GM21528 (cell line): ENCODE results near the gene DLG2.

Experiments
- ATAC-seq: cut with Tn5 transposase; IDR thresholded peaks from one replicate; pipeline ENCODE4 v1.9.1; 2021; ENCODE audit warnings: mild to moderate bottlenecking, moderate library complexity; ENCODE audit not compliant: unreplicated experiment, low FRiP score

DLG2 gene

DNA sequence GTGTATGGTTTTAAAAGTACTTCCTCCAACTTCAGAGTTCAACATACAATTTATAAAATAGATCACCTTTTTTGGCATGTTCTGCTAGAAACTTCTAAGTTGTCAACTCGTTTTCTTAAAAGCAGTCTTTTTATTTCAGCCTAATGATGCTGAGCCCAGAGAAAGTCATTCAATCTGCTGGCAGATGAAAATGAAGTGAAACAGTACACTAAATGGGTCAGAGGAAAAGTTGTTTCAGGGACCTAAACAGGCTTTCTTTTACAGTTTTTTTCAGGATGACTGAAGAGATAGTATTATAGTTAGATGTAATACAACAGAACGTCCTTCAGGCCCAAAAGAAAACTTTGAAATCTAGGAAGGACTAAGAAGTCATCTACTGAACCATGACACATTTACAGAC lies 1498.3 kb downstream of the DLG2 start:
- ATAC-seq, result no peak

DNA sequence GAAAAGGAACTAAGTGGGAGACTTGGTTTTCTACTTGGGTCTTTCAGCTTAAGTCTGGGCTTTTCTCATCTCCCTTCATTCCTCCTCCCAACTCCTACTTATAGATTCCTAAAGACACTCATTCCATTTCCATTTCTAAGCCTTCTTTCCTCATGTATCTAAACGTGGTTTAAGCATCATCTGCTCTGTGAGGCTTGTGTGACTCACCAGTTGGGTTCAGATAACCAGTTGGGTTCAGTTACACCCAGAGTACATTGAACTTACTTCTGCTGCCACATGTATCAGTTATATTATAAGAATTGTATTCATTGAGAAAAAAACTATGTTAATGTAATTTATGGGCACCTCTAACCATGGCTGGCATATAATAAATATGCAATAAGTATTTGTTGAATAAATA lies 1509.8 kb downstream of the DLG2 start:
- ATAC-seq, result no peak

DNA sequence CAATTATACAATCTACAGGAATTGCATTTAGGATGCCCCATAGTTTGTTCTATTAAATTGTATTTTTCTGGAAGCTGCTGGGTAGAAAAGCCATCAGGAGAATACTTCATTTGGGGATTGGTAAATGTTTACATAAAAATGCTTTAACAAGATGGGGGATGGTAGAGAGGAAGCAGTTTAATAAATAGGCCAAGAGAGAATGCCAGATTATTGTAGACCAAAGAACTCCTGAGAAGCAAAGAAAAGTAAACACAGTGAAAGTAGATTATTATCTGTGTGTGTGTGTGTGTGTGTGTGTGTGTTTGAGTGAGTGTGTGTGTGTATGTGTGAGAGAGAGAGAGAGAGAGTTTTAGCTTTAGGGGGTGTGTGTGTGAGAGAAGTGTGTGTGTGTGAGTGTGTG lies 1520.6 kb downstream of the DLG2 start:
- no peak for ATAC-seq

DNA sequence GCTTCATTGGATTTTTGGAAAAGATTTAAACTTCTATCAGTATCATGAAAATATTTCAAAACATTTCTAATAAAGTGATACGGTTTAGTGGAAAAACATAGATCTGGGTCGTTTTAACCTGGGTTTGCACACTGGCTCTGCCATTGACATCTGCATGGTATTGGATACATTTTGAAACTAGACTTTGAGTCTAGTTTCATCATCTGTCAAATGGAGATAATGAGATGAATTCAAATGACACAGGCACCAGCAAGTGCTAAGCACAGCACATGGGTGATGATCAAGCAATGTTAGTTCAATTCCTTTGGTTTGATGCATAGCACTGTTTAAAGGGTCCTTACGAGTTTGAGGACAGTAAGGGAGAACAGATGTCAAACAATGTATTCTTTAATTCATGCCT lies 1522.0 kb downstream of the DLG2 start:
- ATAC-seq, result no peak

DNA sequence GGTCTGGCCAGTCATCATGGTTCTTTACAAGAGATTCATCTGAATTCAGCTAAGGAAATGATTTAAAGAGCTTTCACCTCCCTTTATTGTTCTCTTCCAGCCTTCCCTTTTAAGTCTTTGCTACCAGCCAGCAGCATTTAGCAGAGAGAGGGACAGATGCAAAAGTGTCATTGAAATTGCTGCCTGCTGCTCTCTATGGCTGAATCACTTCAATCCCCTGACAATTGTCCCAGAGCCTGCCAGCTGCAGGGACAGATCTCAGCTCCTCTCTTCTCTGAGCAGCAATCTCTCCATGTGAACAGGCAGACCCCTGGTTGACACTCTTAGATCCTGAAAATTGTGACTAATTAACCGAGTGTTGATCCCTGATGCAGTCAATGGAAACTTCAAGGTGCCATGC lies 1524.0 kb downstream of the DLG2 start:
- no peak for ATAC-seq

DNA sequence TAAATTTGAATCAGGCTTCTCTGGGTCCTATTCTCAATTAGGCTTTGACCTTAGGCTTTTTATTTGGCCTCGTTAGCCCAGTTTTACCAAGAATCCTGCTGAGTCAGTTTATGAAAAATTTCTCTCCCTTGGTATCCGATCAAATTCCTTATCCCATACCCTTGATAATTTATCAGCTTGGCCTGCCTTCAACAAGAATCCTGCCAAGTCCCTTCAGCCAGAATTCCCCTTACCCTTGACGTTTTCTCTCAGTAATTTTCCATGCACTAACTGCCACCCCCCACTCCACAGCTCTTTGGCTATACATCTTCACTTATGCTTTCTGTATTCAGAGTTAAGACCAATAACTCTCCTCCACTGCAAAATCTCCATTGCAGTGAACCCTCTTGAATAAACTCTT lies 1530.0 kb downstream of the DLG2 start:
- no peak for ATAC-seq

DNA sequence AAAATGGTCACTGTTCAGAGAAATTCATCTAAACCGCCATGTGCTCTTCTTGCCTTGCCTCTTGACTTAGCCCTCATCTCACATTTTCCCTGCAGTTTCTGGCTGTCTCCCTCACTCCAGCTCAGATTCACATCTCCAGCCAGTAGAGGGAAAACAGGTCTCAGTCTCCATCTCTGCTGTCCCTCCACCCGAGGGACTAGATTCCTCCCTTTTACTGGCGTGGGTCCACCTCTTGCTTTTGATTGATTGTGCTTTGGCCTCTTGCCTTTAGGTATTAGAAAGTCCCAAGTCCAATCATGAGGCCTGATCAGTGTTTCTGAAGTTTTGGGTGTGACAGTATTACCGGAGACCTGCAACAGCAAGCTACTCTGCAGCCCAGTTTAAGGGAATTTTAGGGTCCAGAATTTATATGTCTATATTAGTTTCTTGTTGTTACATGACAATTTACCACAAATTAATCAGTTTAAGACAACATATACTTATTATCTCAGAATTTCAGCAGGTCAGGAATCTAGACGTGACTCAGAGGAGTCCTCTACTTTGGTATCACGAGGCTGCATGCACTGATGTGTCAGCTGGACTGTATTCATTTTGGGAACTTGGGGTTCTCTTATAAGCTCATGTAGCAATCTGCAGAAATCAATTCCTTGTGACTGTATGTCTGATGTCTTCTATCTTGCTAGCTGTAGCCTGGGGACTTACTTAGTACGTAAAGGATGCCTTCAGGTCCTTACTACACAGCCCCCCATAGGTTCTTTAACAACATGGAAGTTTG lies 1535.7 kb downstream of the DLG2 start:
- ATAC-seq, result no peak

DNA sequence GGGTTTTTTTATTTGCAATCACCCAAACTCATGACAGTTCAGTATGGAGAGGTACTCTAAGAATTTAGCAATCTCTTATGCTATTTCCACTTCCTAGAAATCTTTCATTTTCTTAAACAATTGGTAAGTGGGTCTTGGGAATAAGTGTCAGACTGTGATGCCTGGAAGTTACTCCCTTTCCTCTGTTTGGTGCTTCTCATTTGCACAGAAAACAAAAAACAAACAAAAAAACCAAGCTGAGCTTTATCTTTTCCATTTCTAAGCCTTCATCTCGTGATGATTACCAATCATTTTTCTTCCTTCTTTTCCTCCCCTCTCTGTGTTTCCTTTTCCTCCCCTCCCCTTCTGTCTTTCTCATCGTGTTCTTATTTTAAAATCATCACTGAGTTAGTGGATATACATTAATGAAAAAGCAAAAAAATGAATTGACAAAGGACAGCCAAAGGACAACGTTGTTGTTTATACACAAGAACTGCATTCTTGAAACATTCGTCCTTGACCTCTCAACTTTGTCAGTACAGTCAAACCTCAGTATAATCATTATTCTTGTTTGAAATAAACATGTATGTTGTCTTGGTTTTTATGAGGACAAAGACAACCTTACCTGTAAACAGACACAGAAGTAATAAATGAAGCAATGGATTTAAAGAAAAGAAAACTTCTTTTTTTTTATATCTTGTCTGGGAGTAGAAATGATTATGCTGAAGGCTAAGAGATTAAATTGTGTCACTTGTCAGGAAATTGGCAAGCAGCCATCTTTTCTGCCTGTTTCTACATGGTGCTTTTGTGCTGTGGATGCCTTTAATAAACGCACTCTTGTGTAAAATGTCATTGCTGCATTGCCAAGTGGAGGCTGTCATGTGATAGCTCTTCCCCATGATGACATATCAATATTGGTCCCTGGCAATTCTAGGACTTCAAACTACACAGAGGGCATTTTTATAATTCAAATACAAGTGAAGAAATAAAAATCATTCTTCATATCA lies 1537.8 kb downstream of the DLG2 start:
- no peak for ATAC-seq

DNA sequence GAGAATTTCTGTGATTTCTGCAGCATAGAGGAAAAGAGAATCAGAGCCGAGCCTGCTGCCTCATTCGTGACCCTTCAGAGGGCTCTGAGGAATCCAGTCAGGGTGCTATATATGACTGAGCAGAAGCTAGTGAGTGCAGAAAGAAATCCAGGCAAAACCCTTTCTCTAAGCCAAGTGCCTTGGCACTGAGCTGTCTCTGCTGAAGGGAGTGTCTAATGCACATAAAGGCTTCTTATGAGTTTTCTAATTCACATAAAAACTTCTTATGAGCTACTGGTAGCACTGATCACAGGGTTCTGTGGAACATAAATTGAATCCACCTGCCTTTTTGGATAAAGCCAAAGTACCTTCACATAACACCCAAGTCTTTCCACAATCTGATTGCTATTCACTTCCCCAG lies 1555.3 kb downstream of the DLG2 start:
- no peak for ATAC-seq

DNA sequence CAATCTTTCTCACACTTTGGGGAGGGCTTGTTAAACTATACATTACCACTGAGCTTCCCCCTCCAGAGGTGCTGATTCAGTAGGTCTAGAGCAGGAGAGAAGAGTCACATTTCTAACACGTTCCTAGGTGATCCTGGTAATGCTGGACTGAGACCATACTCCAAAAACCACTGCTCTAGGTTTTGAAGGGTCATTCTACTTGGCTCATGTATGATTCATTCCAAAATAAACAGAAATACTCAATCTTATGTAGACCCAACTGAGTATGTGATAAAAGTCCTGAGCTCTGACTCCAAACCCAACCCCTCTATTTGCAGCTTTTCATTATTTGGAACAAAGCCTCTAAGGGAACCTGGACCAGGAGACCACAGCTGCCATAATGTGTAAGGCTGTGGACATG lies 1558.1 kb downstream of the DLG2 start:
- no peak for ATAC-seq

DNA sequence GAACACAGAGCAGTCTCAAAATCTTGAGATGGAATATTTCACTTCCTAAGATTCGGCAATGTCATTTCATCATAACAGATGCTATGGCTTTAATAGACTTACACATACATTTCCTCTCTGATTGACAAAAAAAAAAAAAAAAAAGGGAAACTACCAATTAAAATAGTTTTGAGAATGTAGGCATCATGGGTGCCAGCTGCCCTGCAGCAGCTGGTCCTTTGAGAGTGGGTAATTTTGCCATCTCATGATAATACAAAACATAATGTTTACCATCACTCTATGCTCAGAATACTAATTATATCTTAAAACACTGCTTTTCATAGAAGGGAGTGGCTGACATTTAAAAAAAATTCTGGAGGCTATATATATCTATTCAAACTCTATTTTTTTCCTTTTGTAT lies 1565.4 kb downstream of the DLG2 start:
- no peak for ATAC-seq

DNA sequence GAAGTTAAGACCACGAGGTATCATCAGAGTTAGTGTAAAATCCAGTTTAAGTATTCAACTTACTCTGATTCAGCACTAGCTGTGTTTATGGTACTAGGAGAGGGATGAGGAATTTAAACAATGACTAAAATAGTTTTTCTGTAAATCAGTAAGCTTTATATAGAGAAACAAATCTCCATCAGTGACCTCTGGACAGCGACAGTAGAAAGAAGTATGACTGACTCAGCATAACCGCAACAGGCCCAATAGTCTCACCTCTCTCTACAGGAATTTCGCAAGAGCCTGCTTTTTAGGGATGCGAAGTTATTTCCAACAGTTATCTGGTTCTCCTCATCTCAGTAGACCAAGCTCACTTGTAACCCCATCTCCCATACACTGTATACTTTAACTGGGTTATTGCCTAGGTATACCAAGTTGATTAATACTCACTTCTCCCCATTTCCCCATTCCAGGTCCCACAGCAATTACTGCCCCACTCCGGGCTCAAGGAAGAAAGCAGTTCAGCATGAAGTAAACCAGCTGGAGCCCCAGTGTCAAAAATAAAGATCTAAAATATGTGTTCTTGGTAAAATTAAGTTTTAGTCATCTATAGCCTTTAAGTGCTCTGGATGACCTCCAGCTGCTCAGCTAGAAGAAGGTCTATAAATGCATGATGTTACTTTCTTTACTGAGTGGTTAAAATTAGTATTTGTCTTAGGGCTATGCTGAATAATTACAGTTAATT lies 1570.3 kb downstream of the DLG2 start:
- no peak for ATAC-seq

DNA sequence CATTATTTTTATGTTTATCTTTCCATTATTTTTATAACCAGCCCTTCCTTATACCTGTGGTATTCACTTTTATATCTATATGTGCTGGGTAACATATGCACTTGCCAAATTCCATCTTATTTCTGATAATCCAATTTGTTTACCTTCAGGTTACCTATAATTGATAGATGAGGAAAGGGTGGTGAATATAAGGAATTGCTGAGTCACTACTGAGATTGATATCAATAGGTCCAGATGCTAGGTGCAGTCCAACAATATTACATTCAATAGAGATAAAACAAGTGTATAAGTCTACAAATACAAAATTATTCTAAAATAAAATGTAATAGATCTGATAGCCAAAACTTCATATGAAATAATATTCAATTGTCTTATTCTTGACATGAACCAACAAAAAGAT lies 1582.0 kb downstream of the DLG2 start:
- no peak for ATAC-seq

DNA sequence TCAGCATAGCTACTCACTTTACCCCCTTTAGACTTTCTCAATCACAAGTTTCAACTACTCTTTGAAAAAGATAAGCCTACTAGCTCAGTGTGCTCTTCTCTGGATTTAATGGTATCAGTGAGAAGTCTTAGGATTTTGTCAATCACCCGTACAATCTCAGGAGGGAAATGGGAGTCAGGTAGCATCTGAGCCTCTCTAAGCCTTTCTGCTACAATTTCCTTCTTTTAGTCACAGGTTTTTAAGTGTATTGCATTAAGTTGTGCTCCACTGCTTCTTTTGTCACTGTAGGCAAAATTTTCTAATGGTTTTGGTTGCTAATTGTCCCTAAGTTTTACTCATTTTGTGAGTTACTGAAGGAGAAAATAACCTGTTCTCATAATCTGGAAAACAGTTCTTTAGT lies 1582.4 kb downstream of the DLG2 start:
- ATAC-seq, result no peak

DNA sequence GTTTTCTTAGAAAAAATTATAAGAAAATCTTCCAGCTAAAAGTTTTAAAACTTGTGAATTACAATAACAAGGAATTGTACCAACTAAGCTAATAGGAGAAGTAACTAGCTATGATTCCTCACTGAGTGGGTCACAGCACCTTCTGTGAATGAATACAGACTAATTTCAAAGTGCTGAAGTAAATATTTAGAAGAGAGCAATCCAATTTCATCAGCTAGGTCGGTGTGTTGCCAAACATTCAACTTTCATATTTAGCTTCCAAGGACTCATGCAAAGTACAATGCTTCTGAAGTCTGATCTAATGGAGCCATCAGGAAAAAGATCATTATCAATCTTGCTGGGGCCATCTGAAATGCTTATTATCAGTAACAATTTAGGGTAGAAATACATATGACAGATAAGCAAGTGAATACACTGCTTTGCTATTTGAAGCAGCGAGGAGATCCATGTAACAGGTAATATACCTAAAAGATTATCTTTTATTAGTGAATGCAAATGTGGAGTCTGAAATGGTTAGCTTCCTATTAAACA lies 1590.4 kb downstream of the DLG2 start:
- ATAC-seq, result no peak

DNA sequence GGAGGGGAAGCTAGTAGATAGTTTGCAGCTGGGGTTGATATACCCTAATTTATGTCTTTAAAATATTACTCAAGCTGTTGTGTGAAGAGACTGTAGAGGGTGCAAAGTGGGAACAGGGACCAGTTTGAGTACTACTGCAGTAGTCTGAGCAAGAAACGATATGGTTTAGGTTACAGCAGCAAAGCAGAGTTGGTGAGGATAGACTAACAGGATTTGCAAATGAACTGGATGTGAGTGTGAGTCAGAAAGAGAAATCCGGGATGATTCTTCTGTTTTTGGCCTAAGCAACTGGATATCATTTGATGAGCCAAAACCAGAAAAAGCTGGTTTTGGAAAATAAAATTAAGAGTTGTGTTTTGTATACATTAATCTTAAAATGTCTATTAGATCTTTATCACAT lies 1591.5 kb downstream of the DLG2 start:
- ATAC-seq, result no peak

DNA sequence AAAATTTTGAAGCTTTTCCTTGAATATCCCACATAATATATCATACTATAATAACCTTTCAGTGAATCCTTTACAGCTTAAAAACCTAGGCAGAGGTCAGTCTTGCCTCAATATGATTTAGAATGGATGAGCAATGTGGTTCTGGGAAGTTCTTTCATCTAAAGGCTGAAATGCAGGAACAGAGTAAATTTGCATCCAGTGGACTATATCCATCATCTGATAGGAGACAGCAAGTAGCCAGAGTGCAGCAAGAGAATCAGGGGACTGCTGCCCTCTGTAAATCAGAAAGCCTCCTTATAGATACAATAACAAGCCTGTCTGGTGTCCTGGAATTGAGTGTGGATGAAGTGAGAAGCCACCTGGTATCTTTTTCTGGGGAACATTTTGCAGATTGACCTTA lies 1592.7 kb downstream of the DLG2 start:
- no peak for ATAC-seq

DNA sequence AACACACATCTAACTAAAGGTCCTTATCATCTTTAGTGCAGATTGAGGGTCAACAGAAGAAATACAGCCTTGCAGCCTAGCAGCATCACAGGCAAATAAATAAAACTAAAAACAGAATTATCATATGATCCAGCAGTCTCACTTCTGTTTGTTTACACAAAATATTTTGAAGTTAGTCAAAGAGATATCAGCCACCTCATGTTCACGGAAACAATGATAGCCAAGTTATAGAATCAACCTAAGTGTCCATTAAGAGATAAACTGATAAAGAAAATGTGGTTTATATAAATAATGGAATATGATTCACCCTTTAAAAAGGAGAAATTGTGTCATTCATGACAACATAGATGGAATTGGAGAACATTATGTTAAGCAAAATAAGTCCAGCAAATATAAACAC lies 1602.9 kb downstream of the DLG2 start:
- no peak for ATAC-seq

DNA sequence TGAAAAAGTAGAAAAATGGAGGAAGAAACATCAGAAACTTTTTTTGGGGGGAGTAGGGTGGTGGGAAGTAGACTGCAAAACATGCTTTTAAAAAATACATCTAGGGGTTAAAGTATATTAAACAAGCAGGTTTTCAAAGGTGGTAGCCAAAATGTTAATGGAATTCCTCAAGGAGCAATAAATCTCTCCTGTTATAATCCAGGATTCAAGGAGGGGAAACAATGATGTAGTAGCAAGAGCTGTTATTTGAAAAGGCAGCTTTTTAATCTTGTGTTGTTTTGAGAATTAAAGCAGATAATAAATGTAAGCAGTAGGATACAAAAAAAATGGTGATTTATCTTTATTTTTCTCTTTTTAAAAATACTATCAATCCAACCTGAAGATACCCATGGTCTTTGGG lies 1604.4 kb downstream of the DLG2 start:
- no peak for ATAC-seq

DNA sequence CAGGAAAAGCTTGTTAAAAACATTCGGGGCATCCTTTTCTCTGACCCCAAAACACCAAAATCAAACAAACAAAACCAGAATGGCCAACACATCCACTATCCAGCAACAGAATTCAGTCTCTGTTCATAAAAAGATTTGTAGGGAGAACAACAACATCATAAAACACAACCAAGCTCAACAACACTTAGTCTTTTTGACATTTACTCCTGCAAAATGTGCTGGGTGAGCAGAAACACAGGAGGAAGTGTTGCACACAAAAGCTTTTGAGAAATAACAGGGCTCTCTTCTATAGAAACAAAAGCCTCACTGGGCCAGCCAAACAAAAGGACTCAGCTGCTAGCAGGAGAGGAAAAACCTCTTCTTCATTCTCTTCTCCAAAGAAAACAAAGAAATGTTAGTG lies 1604.9 kb downstream of the DLG2 start:
- no peak for ATAC-seq

DNA sequence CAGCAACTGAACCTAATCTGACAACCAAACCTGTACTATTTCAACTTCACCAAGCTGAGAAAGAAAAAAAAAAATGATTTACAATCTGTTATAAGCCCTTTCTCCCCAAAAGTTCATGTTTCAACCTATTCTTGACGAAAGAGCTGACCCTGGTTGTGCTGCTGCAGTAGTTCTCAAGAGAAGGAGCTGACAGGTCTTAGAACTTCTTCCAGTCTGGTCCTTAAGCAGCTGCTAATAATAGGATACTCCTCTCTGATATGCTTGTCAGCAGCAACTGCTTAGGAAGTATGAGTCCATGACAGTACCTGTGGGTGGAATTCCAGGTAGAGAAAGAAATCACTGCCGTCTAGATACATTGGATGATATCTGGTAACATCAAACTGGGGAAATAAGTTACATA lies 1605.9 kb downstream of the DLG2 start:
- no peak for ATAC-seq
